HFFc6 (cell line): ENCODE data around the gene LPCAT3. TPM values are rescaled to one million over a fixed set of nuclear protein-coding genes. Genes with fewer than 3 reads are reported as not detected.

Source experiments
- DNase-seq: peaks from one replicate; pipeline ENCODE4 v3.0.0-alpha.2; 2018
- H3K27ac Mint-ChIP-seq: 2 replicates; pipeline ENCODE4 v1.8.0; 2020; ENCODE audit warnings: mild to moderate bottlenecking, mixed read lengths
- H3K27me3 Mint-ChIP-seq: 2 replicates; pipeline ENCODE4 v1.8.0; 2021; ENCODE audit warnings: mild to moderate bottlenecking, moderate library complexity, mixed read lengths; ENCODE audit not compliant: insufficient read depth
- H3K36me3 Mint-ChIP-seq: 2 replicates; pipeline ENCODE4 v1.8.0; 2021; ENCODE audit warnings: low read depth, mixed read lengths
- H3K4me1 Mint-ChIP-seq: 2 replicates; pipeline ENCODE4 v1.8.0; 2020; ENCODE audit warnings: low read depth, mixed read lengths
- H3K4me3 Mint-ChIP-seq: 2 replicates; pipeline ENCODE4 v1.8.0; 2020; ENCODE audit warnings: mild to moderate bottlenecking, moderate library complexity, mixed read lengths
- H3K9me3 Mint-ChIP-seq: 2 replicates; pipeline ENCODE4 v1.8.0; 2020; ENCODE audit warnings: mild to moderate bottlenecking, mixed read lengths
- total RNA-seq, 6 experiments: library from RNA; stranded (reverse); fragmentation: NEBNext Ultra II Directional; extraction: Animal tissue kit (Norgen Biotek cat#: 25700); gene quantifications; 2 replicates in 1 of 6; 3 replicates in 5 of 6; pipeline ENCODE4 v1.2.3, GENCODE V29; 2021
- TF ChIP-seq, protein P1 (sequence below): fragments of 200-600 bp; sonication (generic); IDR thresholded peaks from 2 replicates; pipeline ENCODE4 v1.5.0; 2021; ENCODE audit warnings: antibody characterized with exemption, mild to moderate bottlenecking

Gene LPCAT3
- total RNA-seq, 6 experiments from 2014 or later, result 17.4 to 28.4 (median 21.6) TPM

- Mint-ChIP-seq H3K27ac (no peak overlapping the region), H3K4me3 (no peak overlapping the region), H3K27me3 (peaks cover 2% of the 10 kb centered on the region), H3K9me3 (no peaks in the 10 kb centered on the region), H3K36me3 (no peaks in the 10 kb centered on the region), H3K4me1 (peaks cover 7% of the 10 kb centered on the region; the same call in 1 of the 2 replicates)
- no peak for DNase-seq
- TF ChIP-seq, protein P1, sequence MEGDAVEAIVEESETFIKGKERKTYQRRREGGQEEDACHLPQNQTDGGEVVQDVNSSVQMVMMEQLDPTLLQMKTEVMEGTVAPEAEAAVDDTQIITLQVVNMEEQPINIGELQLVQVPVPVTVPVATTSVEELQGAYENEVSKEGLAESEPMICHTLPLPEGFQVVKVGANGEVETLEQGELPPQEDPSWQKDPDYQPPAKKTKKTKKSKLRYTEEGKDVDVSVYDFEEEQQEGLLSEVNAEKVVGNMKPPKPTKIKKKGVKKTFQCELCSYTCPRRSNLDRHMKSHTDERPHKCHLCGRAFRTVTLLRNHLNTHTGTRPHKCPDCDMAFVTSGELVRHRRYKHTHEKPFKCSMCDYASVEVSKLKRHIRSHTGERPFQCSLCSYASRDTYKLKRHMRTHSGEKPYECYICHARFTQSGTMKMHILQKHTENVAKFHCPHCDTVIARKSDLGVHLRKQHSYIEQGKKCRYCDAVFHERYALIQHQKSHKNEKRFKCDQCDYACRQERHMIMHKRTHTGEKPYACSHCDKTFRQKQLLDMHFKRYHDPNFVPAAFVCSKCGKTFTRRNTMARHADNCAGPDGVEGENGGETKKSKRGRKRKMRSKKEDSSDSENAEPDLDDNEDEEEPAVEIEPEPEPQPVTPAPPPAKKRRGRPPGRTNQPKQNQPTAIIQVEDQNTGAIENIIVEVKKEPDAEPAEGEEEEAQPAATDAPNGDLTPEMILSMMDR, result no peak
These were observed 63.8 kb downstream of the LPCAT3 start for GRCh38 chr12:6954316-6955107.

GRCh38 chr12:6953442-6954315 is 64.6 kb downstream of the LPCAT3 start:
- Mint-ChIP-seq H3K27me3 (peaks cover 2% of the 10 kb centered on the region), H3K27ac (no peak overlapping the region), H3K9me3 (no peaks in the 10 kb centered on the region), H3K4me3 (no peak overlapping the region), H3K4me1 (peaks cover 7% of the 10 kb centered on the region; the same call in 1 of the 2 replicates), H3K36me3 (no peaks in the 10 kb centered on the region)
- DNase-seq, result no peak
- TF ChIP-seq, protein P1, result no peak

DNA sequence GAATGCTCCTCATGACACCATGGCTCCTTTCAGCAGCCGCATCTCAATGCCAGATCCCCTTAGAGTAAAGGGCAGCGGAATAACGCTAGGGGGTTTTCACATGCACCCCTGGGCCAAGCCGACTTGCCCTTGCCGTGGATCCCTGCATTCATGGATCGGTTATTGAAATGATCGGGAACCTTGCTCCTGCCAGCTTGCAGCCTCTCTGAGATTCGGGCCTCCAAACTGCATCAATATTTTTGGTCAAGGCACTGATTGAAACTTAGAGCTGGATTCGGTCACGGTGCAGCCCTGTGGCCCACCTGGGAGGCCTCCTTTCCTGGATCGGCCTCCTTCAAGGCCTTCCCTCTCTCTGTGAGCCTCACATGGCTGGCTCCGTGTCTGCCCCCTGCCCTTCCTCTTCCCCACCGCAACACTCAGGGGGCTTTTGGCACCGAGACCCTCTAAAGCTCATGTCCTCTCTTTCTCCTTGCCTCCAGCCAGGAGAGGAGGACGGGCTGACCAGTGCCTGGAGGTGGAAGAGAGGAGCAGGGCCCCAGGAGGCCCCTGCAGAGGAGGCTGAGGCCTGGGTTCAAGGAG is 65.3 kb downstream of the LPCAT3 start:
- TF ChIP-seq, protein P1, result no peak
- H3K36me3 Mint-ChIP-seq, result no peaks in the 10 kb centered on the region
- H3K9me3 Mint-ChIP-seq, result no peaks in the 10 kb centered on the region
- DNase-seq, result no peak
- H3K27me3 Mint-ChIP-seq, result peaks cover 2% of the 10 kb centered on the region
- H3K4me1 Mint-ChIP-seq, result peaks cover 7% of the 10 kb centered on the region; the same call in 1 of the 2 replicates
- no peak overlapping the region for H3K4me3 Mint-ChIP-seq
- H3K27ac Mint-ChIP-seq, result no peak overlapping the region

- Mint-ChIP-seq H3K9me3 (no peaks in the 10 kb centered on the region), H3K4me3 (no peak overlapping the region), H3K27me3 (peaks cover 2% of the 10 kb centered on the region), H3K4me1 (peaks cover 7% of the 10 kb centered on the region; the same call in 1 of the 2 replicates), H3K36me3 (no peaks in the 10 kb centered on the region), H3K27ac (no peak overlapping the region)
- no peak for DNase-seq
- TF ChIP-seq, protein P1, result no peak
These were observed 66.0 kb downstream of the LPCAT3 start for GRCh38 chr12:6952121-6952862.

DNA sequence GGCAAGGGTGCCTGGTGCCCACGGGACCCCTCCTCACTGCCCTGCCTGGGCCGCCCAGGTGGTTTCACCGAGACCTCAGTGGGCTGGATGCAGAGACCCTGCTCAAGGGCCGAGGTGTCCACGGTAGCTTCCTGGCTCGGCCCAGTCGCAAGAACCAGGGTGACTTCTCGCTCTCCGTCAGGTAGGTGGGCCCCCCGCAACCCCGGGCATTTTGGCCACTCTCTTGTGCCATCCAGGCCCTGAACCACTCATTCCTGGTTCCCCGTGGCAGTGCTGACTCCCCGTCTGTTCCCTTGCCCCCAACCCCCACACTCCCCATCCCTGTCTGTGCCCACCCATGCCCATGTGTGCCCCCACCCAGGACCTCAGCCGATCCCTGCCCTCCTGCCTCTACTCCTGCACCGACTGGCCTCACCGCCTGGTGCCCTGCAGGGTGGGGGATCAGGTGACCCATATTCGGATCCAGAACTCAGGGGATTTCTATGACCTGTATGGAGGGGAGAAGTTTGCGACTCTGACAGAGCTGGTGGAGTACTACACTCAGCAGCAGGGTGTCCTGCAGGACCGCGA is 66.6 kb downstream of the LPCAT3 start:
- H3K36me3 Mint-ChIP-seq, result peaks cover 5% of the 10 kb centered on the region; the same call in 1 of the 2 replicates
- H3K4me1 Mint-ChIP-seq, result peaks cover 7% of the 10 kb centered on the region; the same call in 1 of the 2 replicates
- H3K4me3 Mint-ChIP-seq, result no peak overlapping the region
- H3K27me3 Mint-ChIP-seq, result peaks cover 2% of the 10 kb centered on the region
- DNase-seq, result no peak
- TF ChIP-seq, protein P1, result no peak
- H3K9me3 Mint-ChIP-seq, result no peaks in the 10 kb centered on the region
- no peak overlapping the region for H3K27ac Mint-ChIP-seq
